Type B pancreatic cell (in vitro differentiated cells): ENCODE results near the gene NEURL1. TPM values are rescaled to one million over a fixed set of nuclear protein-coding genes. Genes with fewer than 3 reads are reported as not detected.

Experiments used
- DNase-seq: peaks from one replicate; pipeline ENCODE4 v3.0.0; 2021; ENCODE audit warnings: mixed read lengths; ENCODE audit not compliant: unreplicated experiment; ENCODE audit errors: extremely low spot score
- H3K27ac Mint-ChIP-seq: 2 replicates; pipeline ENCODE4 v1.8.0; 2021; ENCODE audit warnings: mild to moderate bottlenecking, mixed read lengths
- H3K27me3 Mint-ChIP-seq: 2 replicates; pipeline ENCODE4 v1.8.0; 2021; ENCODE audit warnings: mixed read lengths
- H3K36me3 Mint-ChIP-seq: 2 replicates; pipeline ENCODE4 v1.8.0; 2021; ENCODE audit warnings: mixed read lengths
- H3K4me1 Mint-ChIP-seq: one replicate; pipeline ENCODE4 v1.8.0; 2021; ENCODE audit warnings: mixed read lengths; ENCODE audit not compliant: unreplicated experiment
- H3K4me3 Mint-ChIP-seq: 2 replicates; pipeline ENCODE4 v1.8.0; 2021; ENCODE audit warnings: mild to moderate bottlenecking, mixed read lengths
- H3K9me3 Mint-ChIP-seq: 2 replicates; pipeline ENCODE4 v1.8.0; 2021; ENCODE audit warnings: mixed read lengths
- total RNA-seq: library from RNA; stranded (reverse); gene quantifications from 2 replicates; pipeline ENCODE4 v1.2.1, GENCODE V29; 2021; ENCODE audit warnings: low replicate concordance
- TF ChIP-seq, protein P1 (sequence below): fragments of 200-600 bp; sonication (generic); conservative IDR thresholded peaks from 2 replicates; pipeline ENCODE4 v1.5.0; 2021; ENCODE audit warnings: antibody characterized with exemption, mild to moderate bottlenecking

The NEURL1 gene
- total RNA-seq, 1 donor from 2014 or later = 38.3 TPM

DNA sequence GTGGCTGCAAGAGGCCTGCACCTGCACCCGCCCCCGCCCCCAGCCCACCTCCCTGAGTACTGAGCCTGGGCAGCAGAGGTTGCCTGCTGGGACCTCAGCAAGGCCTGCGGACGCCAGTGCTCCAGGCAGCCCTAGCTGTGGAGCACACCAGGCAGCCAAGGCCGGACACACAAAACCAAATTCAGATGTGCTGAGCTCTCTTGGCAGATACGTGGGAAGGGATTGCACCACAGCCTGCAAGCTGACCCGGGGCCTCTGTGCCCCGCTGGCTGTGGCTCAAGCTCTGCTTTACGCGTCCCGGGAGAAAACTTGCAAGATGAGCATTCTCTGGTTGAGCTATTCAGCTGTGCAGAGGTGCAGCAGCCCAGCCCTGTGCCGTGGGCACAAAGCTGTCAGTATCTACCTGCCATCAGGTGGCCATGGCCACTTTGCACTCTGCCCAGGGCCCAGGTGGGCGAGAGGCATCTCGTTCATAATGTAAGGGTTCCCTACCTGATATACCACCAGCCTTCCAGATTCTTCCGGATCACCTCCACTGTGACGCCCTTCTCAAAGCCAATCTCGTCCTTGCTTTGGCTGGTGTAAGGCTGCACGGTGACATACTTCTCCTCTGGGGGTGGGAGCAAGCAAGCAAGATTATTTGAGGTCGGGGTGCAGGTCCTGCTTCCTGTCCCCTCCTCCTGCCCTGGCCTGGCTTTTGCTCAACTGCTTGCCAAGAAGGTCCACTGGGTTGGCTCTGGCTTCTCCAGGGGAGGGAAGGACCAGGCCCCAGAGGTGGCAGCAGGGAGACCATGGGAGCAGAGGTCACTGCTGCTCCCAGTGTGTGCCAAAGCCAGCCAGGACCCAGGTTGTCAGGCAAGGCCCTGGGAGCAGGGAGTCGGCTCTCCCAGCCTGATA is 123.4 kb downstream of the NEURL1 start:
- Mint-ChIP-seq H3K36me3 (peaks cover 13% of the 10 kb centered on the region), H3K9me3 (no peaks in the 10 kb centered on the region), H3K4me1 (peaks cover 12% of the 10 kb centered on the region), H3K4me3 (no peak overlapping the region), H3K27me3 (no peaks in the 10 kb centered on the region), H3K27ac (peak overlapping the region; percentile 26)
- TF ChIP-seq, protein P1, sequence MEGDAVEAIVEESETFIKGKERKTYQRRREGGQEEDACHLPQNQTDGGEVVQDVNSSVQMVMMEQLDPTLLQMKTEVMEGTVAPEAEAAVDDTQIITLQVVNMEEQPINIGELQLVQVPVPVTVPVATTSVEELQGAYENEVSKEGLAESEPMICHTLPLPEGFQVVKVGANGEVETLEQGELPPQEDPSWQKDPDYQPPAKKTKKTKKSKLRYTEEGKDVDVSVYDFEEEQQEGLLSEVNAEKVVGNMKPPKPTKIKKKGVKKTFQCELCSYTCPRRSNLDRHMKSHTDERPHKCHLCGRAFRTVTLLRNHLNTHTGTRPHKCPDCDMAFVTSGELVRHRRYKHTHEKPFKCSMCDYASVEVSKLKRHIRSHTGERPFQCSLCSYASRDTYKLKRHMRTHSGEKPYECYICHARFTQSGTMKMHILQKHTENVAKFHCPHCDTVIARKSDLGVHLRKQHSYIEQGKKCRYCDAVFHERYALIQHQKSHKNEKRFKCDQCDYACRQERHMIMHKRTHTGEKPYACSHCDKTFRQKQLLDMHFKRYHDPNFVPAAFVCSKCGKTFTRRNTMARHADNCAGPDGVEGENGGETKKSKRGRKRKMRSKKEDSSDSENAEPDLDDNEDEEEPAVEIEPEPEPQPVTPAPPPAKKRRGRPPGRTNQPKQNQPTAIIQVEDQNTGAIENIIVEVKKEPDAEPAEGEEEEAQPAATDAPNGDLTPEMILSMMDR = no peak
- no peak for DNase-seq

DNA sequence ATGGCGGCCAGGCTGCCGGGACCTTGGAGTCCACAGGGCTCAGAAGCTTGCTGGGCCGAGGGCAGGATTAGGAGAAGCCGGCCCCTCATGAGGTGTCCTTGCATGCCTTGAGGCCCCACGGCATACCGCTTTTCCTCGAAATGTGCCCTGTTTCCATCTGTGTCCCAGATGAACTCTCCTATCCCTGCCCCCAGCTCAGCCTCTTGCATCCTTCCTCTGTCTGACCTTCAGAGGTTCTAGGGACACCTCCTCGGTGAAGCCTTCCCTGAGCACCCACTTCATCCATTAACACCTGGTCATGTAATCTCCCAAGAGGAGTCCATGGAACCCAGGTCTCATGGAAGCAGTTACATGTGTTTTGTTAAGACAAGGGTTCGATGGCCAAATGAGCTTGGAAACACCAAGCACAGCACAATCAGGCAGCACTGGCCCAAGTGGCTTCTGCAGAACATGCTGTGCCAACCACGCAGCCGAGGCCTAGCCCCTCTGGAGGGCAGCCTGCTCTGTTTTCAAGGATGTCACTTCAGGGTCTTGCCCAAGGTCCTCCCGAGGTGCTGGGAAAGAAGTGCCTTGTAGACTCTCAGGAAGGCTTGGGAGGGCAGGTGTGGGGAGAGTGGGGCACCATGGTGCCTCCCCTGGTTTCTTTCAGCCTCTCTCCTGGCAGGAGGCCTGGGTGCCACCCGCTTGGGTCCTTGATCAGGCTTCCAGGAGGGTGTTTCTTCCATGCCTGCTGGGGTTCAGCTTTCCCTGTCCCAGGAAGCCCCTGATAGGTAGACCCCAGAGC is 124.3 kb downstream of the NEURL1 start:
- DNase-seq = no peak
- H3K36me3 Mint-ChIP-seq = peaks cover 13% of the 10 kb centered on the region
- no peaks in the 10 kb centered on the region for H3K9me3 Mint-ChIP-seq
- H3K27ac Mint-ChIP-seq = no peak overlapping the region
- peaks cover 12% of the 10 kb centered on the region for H3K4me1 Mint-ChIP-seq
- H3K27me3 Mint-ChIP-seq = no peaks in the 10 kb centered on the region
- H3K4me3 Mint-ChIP-seq = no peak overlapping the region
- TF ChIP-seq, protein P1 = no peak

DNA sequence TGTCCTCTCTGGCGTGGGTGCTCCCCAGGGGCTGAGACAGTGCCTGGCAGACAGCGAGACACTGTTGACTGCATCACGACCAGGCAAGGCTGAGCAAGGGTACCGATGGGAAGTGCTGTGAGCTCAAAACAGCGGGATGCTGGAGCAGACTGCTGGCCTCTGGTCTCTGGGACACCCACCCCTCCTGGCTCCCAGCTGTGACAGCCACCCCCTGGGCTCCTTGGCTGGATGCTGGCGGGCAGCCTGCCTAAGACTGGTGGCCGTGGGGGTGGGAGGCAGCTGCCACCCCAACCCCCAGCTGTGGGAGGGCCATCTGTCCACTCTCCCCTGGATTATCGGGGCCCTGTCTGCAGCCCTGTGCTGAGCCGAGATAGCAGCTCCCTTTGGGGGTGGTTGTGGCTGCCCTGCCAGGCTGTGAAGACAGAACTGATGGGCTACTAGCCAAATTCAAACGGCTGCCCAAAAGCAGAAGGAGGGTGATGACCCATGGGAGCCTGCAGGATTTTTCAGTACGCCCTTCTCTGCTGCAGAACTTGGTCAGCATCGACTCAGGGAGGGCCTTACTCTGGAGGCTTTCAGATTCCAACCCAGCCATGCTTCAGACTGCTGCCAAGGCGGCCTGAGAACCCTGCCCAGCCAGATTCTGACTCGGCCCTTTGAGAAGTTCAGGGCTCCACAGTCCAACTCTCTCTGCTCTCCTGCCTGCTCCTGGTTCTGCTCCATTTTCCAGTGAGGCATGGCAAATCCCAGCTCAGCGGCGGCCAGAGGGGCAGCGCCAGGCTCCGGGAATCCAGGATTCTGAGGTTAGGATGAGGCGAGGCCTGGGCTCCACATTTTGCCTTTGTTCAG is 125.3 kb downstream of the NEURL1 start:
- no peak for DNase-seq
- H3K36me3 Mint-ChIP-seq = peaks cover 10% of the 10 kb centered on the region
- H3K9me3 Mint-ChIP-seq = no peaks in the 10 kb centered on the region
- TF ChIP-seq, protein P1 = no peak
- H3K4me1 Mint-ChIP-seq = peaks cover 12% of the 10 kb centered on the region
- H3K27ac Mint-ChIP-seq = no peak overlapping the region
- H3K27me3 Mint-ChIP-seq = no peaks in the 10 kb centered on the region
- no peak overlapping the region for H3K4me3 Mint-ChIP-seq

DNA sequence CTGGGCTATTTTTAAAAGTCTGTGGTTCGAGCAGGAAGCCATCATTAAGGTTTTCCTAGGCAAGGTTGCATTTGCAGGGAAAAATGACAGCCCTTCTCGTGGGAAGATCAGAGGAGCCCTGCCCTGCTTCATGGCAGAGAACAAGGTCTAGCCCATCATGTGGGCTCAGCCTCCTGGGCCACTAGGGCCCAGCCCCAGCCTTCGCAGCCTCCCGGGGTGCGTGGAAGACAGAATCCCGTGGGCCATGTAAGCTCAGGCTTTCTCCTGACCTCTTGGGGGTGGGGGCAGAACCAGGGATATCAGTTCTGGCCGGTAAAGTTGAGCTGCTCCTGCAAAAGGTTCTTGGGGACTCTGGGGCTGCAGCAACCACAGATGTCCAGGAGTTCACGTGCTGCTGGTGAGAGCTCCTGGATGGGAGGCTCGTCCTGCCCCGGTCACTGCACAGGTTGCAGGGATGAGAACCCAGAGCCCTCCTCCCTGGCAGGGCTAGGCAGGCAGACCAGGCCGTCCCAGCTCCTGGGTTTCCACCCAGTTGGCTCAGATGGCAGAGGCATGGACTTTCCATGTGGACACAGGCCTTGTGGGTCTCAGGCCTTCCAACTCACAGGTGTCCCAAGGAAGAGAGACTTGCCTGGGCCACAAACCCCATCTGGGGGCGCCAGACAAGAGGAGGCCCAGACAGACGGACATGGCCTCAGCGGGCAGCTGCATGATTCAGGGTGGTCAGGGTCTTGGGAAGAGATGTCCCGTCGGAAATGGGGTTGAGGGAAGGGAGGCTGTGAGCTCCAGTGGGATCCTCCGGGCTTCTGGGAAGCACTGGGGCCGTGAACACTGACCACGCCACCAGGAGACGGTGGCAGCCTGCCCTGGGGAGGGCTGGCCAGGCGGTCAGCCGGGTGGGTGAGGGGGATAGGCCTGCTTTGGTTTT is 126.2 kb downstream of the NEURL1 start:
- Mint-ChIP-seq H3K4me3 (no peak overlapping the region), H3K27ac (no peak overlapping the region)
- TF ChIP-seq, protein P1 = no peak

More for the DNA sequence above, 126.2 kb downstream of the NEURL1 start:
- H3K9me3 Mint-ChIP-seq = no peaks in the 10 kb centered on the region
- H3K27me3 Mint-ChIP-seq = no peaks in the 10 kb centered on the region
- H3K4me1 Mint-ChIP-seq = peaks cover 8% of the 10 kb centered on the region
- DNase-seq = no peak
- H3K36me3 Mint-ChIP-seq = peaks cover 7% of the 10 kb centered on the region
